GM10266 (cell line): ENCODE measurements around the gene RGS6.

Experiments used
- DNase-seq: peaks from one replicate; pipeline ENCODE4 v3.0.0; 2012; ENCODE audit errors: extremely low spot score
- TF ChIP-seq, protein P1 (sequence below): IDR thresholded peaks from 2 replicates; pipeline ENCODE4 v1.5.1; 2012; ENCODE audit warnings: mild to moderate bottlenecking, low read depth; ENCODE audit not compliant: control insufficient read depth, insufficient read depth; ENCODE audit errors: missing control alignments

The RGS6 gene

GRCh38 chr14:72045271-72045670, 113.0 kb downstream of the RGS6 start:
- no peak for DNase-seq
- TF ChIP-seq, protein P1, sequence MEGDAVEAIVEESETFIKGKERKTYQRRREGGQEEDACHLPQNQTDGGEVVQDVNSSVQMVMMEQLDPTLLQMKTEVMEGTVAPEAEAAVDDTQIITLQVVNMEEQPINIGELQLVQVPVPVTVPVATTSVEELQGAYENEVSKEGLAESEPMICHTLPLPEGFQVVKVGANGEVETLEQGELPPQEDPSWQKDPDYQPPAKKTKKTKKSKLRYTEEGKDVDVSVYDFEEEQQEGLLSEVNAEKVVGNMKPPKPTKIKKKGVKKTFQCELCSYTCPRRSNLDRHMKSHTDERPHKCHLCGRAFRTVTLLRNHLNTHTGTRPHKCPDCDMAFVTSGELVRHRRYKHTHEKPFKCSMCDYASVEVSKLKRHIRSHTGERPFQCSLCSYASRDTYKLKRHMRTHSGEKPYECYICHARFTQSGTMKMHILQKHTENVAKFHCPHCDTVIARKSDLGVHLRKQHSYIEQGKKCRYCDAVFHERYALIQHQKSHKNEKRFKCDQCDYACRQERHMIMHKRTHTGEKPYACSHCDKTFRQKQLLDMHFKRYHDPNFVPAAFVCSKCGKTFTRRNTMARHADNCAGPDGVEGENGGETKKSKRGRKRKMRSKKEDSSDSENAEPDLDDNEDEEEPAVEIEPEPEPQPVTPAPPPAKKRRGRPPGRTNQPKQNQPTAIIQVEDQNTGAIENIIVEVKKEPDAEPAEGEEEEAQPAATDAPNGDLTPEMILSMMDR, result no peak

DNA sequence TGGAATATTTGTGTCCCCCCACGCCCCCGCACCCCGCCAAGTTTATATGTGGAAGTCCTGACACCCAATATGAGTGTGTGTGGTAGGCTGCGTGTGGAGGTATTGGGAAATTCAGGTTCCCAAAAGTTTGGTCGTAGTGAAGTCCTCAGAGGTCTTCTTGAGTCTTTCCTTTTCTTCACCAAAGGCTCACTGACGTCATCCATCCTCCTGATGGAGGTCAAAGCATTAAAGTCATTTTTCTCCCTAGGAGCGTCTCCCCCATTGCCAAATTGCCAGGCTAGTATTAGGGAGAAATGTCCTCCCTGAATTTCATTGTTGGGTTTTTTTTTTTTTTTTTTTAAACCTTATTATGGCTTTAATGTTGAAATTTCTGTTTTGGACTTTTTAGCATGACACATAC, 113.7 kb downstream of the RGS6 start:
- no peak for DNase-seq
- TF ChIP-seq, protein P1, result no peak

- TF ChIP-seq, protein P1, result no peak
- peak; percentile 18 for DNase-seq
Observed at GRCh38 chr14:72049462-72049861, 117.2 kb downstream of the RGS6 start.

- DNase-seq, result no peak
- TF ChIP-seq, protein P1, result no peak
Observed at GRCh38 chr14:72052356-72052755, 120.1 kb downstream of the RGS6 start.

DNA sequence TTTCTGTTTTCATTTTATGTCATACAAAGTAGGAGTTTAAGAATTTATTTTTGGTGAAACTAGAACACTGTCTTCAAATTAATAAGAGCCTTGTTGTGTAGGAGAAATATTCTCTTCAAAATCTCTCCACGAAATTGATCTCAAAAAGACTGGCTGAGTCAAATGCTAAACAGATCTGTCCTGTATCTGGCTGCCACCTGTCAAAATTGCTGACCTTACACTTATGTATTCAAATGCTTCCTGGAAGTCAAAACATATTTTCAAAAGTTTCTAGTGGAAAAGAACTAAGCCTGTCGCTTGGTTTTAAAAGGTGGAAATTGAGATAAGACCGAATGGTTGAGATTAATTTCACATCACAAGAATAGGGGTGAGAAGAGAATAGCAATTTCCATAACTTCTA, 121.4 kb downstream of the RGS6 start:
- no peak for DNase-seq
- TF ChIP-seq, protein P1, result no peak

- no peak for DNase-seq
- TF ChIP-seq, protein P1, result no peak
Observed at GRCh38 chr14:72054911-72055310, 122.7 kb downstream of the RGS6 start.

DNA sequence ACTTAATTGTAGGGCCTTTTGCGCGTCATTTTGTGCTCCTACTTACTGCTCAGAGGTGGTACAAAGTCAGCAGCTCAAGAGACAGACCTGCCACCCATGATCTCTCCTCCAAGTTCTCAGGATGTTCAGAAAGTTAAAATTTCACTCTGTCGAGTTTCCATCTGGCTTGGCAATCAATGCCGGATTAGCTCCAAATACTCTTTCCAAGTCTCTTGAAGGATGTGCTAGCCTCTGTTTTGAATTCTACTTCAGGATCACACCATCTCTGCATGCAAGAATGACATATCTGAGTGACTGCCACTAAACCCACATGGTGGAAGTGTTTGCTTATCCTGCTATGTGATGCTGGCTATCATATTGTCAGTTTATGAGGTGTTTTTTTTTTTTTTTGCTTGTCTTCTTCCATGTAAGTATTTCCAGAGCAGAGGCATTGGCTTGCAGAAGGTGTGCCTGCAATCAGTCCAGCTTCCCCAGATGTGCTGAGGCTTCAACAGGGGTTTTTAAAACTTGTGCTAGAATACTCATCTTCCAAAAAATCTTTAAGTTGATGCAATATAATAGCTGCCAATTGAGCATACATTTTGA, 125.6 kb downstream of the RGS6 start:
- TF ChIP-seq, protein P1, result no peak
- DNase-seq, result no peak
